Renal cortical epithelial cell (primary cell): ENCODE data around the gene DUSP15. TPM values are rescaled to one million over a fixed set of nuclear protein-coding genes. Genes with fewer than 3 reads are reported as not detected.
"Not testable (repeated sequence)": the region's sequence is repeated elsewhere in the genome, so short reads cannot be mapped to it uniquely, and the experiment has no call there.

Experiments
- DNase-seq: peaks from one replicate; pipeline ENCODE4 v3.0.0-alpha.2; 2011; ENCODE audit warnings: low read depth
- total RNA-seq: library from RNA; depleted of rRNA; stranded (reverse); fragments of >200 nt; gene quantifications from 2 replicates; pipeline ENCODE4 v1.2.3, GENCODE V29; 2014

Gene DUSP15, protein sequence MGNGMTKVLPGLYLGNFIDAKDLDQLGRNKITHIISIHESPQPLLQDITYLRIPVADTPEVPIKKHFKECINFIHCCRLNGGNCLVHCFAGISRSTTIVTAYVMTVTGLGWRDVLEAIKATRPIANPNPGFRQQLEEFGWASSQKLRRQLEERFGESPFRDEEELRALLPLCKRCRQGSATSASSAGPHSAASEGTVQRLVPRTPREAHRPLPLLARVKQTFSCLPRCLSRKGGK
- total RNA-seq, result 0.15 TPM in 1 of 2 replicates, not detected in the other

DNA sequence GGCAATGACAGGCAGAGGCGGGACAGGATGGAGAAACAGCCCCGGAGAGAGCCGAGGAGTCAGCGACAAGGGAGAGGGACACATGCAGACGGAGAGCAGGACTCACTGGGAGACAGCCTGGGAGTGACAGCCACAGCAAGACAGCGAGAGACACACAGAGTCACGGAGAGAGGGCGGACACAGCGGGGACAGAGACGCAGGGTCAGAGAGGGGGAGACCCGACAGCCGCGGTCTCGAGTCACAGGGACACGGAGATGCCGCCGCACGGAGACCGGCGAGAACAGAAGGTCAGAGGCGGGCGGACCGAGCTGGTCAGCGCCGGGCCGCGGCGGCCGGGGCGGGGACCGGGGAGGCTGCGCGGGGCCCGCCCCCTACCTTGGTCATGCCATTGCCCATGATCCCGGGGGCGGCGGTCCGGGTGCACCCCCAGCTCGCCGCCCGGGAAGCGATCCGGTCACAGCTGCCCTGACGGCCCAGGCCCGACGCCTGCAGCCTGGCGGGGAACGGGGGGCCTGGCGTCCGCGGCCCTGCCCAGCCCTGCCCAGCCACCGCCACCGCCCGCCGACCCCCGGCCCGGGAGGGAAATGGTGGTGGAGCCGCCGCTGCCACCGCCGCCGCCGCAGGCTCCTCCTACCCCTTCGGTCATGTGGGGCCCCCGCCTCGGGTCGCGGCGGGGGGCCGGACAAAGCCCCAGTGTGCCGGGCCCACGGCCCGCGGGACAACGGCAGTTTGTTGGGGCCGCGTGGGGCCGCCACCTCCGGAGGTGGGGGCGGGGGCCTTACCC, at the start of gene DUSP15, which contains the start of gene TTLL9:
Gene DUSP15 (minus strand): TSS at position 586 of the 784 bp plus-strand sequence. CDS start 190 bp downstream, at position 396.
Gene TTLL9 (plus strand): TSS at position 693 of the 784 bp plus-strand sequence. CDS start 493 bp downstream, outside the sequence.
- no peak for DNase-seq

DNA sequence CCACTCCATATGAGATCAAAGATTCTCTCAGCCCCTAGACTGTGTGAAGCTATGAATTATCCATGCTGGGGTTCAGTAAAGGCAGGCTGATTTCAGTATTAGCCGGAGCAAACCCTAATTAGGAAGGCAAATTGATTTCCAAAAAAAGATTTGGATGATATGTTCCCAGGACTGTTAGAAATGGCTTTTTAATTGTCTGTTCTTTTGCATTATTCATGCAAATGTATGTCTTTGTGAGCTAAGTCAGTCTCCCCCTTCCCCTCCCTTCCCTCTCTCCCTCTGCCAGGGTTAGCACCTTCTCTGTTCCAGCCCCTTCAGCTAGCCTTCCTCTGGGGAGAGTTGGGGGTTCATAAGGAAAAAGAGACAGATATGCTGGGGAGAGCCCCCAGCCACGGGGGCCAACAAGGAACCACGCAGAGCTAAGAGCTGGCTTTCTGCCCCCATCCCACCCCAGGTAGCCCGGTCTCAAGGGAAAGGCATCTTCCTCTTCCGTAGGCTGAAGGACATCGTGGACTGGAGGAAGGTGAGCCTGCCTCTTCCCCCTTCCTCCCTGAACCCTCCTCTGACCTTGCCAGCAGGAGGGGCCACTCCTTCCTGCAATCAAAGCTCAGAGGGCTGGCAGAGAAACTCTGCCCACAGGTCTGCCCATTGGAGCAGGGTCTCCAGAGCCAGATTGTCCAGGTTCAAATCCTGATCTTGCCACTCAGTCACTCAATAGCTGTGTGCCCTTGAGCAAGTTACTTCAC, 49.3 kb upstream of the DUSP15 start:
- DNase-seq, result no peak

DNA sequence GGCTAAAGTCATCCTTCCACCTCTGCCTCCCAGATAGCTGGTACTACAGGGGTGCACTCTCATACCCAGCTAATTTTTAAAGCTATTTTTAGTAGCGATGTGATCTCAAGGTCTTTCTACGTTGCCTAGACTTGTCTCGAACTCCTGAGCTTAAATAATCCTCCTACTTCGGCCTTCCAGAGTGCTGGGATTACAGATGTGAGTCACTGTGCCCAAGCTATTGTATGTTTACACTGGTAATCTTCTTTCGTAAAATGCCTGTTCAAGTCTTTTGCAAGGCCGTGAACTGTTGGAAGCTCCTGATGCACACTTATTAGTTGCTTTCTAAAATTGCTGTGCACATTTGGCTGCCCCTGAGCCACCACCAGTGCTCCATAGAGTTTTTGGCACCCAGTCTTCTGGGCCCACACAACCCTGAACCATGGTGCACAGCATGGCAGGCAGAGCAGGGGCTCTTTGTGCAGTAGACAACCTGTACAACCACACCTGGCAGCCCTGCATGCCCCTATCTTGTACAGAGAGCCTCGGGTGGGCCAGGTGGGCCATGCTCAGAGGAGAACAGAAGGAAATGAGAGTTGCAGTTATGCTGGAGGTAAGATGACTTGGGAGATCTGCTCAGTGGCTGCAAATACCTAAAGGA, 48.3 kb upstream of the DUSP15 start:
- DNase-seq, result no peak

DNA sequence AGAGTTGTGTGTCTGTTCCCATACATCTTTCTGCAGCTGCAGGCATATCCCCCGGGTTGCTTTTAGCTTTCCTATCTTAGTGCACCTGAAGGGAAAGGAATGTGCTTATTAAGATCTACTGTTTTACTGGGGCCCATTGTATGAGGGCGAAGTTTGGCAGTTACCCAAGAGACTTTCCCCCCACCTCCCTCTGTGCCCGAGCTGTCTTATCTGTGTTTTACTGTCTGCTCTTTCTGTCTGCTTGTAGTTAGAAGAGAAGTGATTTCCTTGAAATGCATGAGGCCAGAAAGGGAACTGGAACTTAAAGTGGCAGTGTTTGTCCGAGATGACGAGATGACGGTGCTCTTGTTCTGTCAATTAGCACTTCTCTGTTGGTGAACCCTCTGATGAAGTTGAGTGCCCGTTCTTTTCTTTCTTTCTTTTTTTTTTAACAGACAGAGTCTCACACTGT, 47.7 kb upstream of the DUSP15 start:
- DNase-seq, result not testable (repeated sequence)

DNA sequence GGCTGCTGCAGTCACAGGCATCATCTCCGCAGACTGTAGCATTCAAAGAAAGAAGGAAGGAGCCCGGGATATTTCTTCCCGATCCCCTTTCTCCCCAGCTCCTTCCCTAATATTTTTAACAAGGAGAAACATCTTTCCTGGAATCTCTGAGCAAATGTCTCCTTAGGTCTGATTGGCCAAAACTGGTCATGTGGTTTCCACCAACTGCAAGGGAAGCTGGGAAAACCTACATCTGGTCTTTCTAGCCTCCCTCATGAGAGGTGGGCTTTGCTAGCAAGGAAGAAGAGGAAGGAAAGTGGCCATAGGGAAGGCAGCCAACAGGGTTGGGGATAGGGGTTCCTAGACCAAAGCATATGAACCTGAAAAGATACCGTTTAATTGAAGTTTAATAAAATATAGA, 46.4 kb upstream of the DUSP15 start:
- DNase-seq, result no peak

DNA sequence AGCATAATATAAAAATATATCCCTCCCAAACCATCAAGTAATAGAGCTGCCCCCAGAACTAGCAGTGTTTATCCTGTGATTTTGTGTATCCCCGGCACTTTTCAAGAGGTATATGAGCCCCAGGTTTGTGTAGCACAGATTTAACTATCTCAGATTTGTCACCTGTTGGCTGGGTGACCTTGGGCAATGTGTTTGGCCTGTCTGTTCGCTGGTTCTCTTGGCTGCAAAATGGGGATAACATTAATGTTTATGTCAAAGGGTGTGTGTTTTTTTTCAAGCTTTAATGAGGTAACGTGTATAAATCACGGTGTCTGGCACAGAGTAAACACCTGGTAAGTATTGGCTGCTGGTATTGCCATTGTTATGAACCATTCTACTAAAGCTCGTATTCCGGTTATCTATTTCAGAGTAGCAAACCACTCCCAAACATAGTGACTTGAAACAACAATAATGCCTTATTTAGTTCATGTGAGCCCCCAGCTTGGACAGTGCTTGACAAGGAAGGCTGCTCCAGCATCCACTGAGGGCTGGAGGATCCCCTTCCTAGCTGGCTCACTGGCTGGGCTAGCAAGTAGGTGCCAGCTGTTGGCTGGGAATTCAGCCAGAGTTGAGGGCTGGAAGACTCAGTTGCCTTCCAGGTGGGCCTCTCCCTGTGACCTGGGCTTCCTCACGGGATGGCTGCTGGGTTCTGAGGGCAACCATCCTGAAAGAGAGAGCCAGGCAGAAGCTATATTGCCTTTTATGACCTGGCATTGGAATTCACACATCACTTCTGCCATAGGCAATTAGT, 45.4 kb upstream of the DUSP15 start:
- no peak for DNase-seq

DNA sequence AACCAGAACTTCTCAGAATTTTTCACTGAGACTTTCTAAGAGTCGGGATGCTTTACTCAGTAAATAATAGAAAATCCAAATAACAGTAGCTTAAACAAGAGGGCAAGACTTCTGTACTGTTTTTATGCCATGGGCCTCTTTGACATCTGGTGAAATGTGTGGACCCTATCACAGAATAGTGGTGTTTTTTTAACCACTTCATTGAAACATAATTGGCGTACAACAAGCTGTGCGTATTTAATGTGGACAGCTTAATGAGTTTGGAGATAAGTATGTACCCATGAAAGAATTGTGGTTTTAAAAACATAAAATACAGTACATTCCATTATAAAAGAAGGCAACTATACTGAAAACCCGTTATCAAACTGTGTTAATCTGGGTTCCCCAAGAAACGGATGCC, 43.8 kb upstream of the DUSP15 start:
- DNase-seq, result no peak

DNA sequence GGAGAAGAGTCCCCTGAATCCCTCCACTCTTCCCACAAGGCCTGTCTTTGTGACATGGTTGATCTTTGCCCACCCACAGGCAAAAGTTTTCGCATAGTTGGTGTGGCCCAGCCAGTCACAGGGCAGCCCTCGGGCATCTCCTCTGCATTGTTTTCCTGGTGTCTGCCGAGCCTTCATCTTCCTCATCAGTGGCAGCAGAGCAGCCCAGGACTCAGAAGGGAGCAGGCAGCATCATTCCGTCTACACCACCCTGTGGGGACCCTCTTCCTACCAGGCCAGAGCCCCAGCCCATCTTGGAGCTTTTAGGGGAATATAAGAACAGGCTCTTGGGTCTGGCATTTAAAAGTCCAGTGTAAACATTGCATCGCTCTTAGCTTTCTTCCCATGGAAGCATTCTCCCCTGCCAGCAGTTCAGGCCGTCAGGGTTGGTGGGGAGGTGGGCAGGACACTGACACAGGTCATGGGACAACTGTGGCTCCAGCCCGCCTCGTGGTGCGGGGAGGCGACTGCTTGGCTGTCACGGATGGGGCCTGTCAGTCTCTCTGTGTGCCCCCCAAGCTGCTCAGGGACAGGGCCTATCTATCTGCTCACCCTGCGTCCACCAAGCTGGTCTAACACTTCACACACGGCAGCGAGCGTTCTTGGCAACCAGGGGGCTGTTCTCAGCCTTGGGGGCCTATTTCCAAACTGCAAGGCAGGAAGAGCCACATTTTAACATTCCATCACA, 43.3 kb upstream of the DUSP15 start:
- DNase-seq, result no peak

DNA sequence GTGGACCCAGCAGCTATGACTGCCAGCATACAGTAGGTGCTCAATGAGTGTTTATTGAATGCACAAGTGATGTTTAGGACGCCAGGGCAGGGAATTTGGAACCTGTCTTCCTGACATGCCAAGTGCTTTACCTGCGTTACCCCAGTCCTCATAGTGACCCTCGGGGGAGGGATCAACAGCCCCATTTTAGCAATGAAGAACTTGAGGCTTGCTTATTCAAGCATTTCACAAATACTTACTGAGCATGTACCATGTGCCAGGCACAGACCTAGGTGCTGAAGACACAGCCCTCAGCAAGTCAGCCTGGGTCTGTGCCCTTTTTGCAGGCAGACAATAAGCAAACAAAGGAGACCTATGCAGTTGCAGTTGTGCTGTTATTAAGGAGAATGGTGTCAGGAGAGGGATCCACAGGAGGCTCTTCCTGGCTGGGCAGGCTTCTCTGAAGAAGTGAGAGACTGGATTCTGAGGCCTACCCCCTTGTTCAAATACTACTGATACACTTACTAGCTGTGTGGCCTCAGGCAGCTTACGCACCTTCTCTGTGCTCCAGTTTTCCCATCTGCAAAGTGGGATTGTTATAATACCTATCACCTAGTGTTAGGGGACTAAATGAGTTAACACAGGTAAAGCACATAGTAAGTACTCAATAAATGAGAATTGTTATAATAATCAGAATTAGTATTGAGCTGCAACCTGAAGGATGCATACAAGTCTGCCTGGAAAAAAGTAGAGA, 39.9 kb upstream of the DUSP15 start:
- no peak for DNase-seq

DNA sequence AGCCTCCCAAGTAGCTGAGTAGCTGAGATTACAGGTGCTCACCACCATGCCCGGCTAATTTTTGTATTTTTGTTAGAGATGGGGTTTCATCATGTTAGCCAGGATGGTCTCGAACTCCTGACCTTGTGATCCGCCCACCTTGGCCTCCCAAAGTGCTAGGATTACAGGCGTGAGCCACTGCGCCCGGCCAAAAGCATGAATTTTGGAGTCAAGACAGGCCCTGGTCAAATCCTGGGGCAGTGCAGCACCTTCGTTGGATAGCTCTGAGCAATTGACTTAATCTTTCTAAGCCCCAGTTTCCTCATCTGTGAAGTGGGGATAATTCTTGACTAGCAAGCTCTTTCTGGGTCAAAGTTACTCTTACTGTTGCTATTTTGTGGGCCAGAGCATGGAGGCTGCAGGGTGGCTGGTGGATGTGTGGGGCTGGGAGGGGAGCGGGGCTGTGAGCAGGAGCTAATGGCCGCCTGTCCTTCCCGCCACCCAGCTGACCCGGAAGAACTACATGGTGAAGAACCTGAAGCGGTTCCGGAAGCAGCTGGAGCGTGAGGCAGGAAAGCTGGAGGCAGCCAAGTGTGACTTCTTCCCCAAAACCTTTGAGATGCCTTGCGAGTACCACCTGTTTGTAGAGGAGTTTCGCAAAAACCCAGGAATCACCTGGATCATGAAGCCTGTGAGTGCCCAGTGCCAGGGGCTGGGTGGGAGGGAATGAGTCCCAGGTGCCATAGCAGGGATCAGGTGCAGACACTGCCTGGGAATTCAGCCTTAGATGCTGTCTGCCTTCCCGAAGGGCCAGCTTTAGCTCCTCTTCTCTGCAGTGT, 39.1 kb upstream of the DUSP15 start:
- DNase-seq, result no peak

DNA sequence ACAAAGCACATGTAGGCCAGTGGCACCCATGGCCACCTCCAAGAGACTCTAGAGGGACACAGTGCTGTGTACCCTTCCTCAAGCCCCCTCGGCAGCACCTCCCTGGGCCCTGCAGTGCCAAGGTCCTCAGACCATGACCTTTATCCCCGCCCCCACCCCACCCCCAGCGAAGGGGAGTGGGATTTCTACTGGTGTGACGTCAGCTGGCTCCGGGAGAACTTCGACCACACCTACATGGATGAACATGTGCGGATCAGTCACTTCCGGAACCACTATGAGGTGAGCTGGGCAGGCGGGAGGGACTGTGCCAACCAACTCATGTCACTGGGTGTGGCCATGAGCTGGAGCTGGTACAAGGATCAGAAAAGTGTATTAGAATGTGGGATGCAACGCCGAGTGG, 38.1 kb upstream of the DUSP15 start:
- no peak for DNase-seq

DNA sequence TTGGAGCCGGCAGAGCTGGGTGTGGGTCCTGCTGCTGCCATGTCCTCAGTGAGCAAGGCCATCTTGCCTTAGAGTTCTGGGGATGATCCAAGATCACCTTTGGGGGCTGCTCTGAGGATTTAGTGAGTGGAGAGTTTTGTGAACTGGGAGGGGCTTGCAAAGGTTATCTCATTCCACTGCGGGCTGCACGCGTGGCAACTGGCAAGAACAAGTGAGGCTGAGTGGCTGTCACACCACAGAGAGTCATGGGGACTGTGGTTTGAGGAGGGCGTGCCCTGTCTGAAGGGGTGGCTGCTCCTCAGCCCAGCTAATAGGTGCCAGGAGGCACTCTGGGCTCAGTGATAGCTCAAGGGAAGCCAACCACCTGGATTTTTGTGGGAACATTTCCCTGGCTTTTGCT, 37.7 kb upstream of the DUSP15 start:
- no peak for DNase-seq

DNA sequence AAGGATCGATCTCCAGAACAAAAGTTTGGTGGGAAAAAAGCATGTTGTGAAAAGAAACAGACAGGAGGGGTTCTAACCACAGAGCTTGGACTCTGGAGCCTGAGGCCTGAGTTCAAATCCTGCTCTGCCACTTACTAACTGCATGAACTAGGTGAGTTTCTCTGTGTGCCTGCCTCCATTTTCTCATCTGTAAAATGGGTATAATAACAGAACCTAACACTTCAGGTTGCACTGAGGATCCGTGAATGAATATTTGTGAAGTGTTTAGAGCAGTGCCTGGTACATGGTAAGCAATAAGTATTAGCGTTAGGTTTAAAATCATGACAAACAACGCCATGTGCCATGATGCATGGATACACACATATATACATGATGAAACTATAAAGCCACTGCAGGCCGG, 36.7 kb upstream of the DUSP15 start:
- DNase-seq, result no peak

DNA sequence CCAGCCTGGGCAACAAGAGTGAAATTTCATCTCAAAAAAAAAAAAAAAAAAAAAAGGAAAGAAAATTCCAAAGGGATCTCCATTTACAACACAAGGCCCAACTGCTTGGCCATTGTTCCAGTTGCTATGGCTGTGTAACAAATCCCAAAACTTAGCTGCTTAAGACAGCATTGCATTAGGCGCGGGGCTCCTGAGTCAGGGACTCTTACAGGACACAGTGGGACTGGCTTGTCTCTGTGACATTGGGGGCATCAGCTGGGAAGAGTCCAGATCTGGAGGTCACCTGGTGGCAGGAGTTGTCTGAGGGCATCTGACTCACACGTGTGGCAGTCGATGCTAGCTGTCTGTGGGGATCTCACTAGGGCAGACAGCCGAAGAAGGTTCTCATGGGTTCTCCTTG, 35.7 kb upstream of the DUSP15 start:
- no peak for DNase-seq

DNA sequence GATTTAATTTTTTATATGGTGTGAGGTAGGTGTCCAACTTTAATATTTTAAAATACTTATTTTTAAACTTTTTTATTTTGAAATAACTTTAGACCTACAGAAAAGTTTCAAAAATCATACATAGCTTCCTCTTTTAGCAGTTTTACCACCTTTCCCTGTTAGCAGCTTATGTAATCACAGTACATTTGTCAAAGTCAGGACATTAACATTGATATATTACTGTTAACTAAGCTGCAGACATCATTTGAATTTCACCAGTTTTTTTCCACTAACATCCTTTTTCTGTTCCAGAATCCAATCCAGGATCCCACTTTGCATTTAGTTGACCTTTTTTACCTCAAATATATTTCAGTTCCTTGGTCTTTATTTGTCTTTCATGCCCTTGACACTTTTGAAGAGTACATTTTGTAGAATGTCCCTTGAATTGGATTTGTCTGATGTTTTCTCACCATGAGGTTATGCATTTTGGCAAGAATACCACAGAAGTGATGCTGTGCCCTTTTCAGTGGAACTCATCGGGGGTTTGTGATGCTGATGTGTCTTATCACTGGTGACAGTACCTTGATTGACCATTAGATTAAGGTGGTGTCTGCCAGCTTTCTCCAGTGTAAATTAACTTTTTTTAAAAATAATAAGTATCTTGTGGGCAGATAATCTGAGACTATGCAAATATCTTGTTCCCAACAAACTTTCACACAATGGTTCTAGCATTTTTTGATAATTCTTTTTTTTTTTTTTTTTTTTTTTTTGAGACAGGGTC, 33.5 kb upstream of the DUSP15 start:
- DNase-seq, result no peak

DNA sequence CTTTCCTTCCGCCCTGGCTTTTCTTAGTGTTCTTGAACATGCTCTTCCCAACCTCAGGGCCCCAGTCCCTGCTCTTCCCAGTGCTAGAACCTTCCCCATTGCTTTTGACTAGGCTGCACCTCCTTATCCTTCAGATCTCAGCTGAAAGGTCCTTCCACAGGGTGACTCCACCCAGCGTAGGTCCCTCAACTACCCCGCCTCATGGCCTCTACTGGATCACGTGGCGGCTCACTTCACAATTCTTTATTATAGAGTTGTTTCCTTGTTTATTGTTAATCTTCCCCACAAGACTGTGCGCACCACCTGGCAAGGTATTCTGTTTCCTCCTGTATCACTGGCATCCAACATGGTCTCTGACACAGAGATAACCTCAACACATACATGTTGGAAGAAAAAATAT, 31.3 kb upstream of the DUSP15 start:
- no peak for DNase-seq

DNA sequence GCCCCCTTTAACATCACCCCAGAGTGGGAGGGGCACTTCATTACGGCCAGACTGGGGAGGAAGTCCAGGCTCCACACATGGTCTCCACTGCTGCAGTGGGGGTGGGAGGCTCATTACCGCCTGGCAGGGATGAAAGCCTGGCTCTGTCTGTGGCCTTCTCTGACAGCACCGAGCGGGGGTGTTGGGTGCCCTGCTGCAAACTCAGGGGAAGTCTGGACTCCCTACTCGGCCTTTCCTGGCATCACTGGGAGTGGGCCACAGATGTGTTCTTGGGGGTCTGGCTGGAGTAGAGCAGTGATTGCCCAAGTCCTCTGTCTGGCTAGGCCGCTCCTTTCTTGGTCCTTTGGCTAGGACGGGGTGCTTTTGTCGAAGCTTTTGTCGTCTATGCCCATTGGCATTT, 27.2 kb upstream of the DUSP15 start:
- DNase-seq, result no peak

DNA sequence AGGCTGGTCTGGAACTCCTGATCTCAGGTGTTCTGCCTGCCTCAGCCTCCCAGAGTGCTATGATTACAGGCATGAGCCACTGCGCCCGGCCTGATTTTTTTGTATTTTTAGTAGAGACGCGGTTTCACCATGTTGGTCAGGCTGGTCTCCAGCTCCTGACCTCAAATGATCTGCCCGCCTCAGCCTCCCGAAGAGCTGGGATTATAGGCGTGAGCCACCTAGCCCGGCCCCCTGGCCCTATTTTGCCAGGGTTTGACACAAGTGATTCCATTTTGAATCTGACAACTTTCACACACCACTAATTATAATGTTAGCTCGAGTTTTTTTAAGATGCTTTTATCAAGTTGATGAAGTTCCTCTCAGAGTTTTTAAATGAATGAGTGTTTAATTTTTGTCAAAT, 25.7 kb upstream of the DUSP15 start:
- no peak for DNase-seq
